GM19397 (cell line): ENCODE results near the gene OR4X1.
"Not testable (repeated sequence)": the region's sequence is repeated elsewhere in the genome, so short reads cannot be mapped to it uniquely, and the experiment has no call there.

Experiments
- ATAC-seq: cut with Tn5 transposase; IDR thresholded peaks from one replicate; pipeline ENCODE4 v1.9.1; 2021; ENCODE audit warnings: mild to moderate bottlenecking, moderate library complexity; ENCODE audit not compliant: unreplicated experiment

OR4X1 gene, protein sequence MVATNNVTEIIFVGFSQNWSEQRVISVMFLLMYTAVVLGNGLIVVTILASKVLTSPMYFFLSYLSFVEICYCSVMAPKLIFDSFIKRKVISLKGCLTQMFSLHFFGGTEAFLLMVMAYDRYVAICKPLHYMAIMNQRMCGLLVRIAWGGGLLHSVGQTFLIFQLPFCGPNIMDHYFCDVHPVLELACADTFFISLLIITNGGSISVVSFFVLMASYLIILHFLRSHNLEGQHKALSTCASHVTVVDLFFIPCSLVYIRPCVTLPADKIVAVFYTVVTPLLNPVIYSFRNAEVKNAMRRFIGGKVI

GRCh38 chr11:48263423-48263911, at the start of gene OR4X1:
Gene OR4X1 (plus strand): TSS chr11:48263861. CDS start chr11:48263861, 0 bp downstream.
- ATAC-seq = no peak

- ATAC-seq = no peak
Observed at GRCh38 chr11:48216510-48216909, 47.2 kb upstream of the OR4X1 start, which contains the start of gene OR4B1. Gene OR4B1 (plus strand): TSS chr11:48216810. CDS start chr11:48216810, 0 bp downstream.

- ATAC-seq = no peak
Observed at GRCh38 chr11:48228761-48229160, 34.9 kb upstream of the OR4X1 start.

- not testable (repeated sequence) for ATAC-seq
Observed at GRCh38 chr11:48230057-48230456, 33.6 kb upstream of the OR4X1 start.

DNA sequence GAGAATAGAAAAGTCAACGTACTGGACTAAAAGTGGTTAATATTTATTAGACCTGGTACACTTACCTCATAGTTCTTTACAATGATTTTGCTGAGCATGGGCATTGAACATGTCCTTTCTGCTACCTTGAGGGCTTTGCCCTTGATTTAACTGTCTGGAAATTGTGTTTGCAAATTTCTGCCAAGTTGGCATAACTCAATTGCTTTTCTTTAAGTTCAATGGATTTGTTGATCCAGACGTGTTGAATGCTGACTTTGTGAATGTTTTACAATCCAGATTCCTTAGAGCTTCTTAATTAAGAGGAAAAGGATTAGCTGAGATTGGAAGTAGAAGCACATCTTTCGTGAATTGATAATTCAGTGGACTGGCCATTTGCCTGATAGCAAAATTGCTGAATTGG, 25.9 kb upstream of the OR4X1 start:
- no peak for ATAC-seq

DNA sequence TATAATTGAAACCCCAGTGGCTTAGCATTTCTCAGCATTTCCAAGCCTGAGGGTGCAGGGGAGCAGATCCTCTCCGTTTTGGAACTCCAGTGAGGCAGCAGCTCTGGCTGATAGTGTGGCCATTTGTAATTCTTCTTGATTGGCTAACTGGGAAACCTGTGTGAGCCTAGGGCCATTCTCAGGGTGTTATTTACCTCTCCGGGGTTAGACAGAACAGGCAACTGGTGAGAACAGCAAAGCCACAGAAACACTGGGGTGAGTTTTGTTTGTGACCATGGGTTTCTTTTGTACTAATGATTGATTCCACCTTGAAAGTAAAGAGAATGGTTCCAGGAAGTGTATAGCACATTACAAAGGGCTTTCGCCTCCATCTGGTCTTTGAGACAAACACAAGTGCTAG, 21.2 kb upstream of the OR4X1 start:
- no peak for ATAC-seq

DNA sequence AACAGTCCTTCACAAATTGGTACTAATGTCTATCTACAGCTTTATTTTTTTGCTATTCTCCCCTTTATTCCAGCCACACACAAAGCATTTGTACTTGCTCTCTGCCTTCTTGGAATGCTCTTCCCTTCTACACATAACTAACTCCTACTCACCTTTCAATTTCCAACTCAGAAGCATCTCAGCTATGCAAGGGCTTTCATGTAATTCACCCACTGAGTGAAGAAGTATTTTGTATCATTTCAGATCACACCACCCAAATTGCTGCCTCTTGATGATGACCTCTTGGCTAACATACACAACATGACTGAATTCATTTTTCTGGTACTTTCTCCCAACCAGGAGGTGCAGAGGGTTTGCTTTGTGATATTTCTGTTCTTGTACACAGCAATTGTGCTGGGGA, 18.9 kb upstream of the OR4X1 start, which contains the start of gene OR4X2:
OR4X2 (plus strand) TSS at position 301 of the 400 bp plus-strand sequence; CDS start at position 301, 0 bp downstream.
- no peak for ATAC-seq

DNA sequence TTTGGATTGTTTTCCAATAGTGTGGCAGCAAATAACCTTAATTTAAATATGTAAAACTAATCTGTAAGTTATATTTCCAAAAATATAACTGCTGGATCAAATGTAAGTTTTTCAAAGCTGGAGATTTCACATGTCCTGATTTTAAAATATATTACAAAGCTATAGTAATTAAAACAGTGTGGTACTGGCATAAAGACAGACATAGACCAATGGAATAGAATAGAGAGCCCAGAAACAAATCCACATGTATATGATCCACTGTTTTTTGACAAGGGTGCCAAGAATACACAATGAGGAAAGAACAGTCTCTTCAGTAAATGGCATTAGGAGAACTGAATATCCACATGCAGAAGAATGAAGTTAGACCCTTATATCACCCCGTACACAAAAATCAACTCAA, 14.8 kb upstream of the OR4X1 start:
- ATAC-seq = no peak

- ATAC-seq = no peak
Observed at GRCh38 chr11:48261600-48261999, 2.1 kb upstream of the OR4X1 start.

- ATAC-seq = no peak
Observed at GRCh38 chr11:48270621-48271020, 7.0 kb downstream of the OR4X1 start.

DNA sequence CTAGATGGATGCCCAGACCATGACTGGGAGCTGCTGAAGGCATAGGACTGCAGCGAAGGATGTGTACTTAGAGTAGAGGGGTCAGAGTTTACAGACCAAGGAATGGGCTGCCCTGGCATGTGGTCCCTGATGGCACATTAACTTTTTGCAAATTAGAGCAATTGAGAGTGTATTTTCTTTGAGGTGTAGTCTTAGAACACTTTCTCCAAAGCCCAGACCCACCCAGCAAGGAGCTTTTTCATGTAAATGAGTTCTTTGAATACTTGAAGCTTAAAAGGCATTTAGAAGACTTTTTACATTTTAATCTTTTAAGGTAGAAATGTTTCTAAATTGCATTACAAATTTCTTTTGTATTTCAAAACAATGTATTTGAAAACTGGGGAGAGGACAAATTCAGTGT, 8.9 kb downstream of the OR4X1 start:
- ATAC-seq = no peak

DNA sequence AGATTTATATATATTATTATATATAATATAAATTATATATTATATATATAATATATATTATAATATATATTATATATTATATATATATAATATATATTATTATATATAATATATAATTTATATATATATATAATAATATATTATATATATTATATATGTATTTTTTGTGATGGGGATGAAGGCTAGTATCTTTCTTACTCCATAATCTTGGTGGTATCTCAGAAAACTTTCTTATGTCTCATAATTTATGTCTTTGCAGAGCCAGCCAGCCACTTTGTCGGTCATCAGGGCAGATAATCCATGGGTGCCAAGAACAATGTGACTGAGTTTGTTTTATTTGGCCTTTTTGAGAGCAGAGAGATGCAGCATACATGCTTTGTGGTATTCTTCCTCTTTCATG, 42.3 kb downstream of the OR4X1 start, which contains the start of gene OR4S1:
OR4S1 (plus strand) TSS at position 301 of the 400 bp plus-strand sequence; CDS start at position 301, 0 bp downstream.
- ATAC-seq = no peak

GRCh38 chr11:48307760-48308386, 44.2 kb downstream of the OR4X1 start:
- peak; percentile 82 for ATAC-seq

- not testable (repeated sequence) for ATAC-seq
Observed at GRCh38 chr11:48313590-48313989, 49.9 kb downstream of the OR4X1 start.
